ENCODE data around the gene SLC37A3.
A peak's percentile ranks its signal among the peaks of the same experiment; 100 is the strongest.

DNA sequence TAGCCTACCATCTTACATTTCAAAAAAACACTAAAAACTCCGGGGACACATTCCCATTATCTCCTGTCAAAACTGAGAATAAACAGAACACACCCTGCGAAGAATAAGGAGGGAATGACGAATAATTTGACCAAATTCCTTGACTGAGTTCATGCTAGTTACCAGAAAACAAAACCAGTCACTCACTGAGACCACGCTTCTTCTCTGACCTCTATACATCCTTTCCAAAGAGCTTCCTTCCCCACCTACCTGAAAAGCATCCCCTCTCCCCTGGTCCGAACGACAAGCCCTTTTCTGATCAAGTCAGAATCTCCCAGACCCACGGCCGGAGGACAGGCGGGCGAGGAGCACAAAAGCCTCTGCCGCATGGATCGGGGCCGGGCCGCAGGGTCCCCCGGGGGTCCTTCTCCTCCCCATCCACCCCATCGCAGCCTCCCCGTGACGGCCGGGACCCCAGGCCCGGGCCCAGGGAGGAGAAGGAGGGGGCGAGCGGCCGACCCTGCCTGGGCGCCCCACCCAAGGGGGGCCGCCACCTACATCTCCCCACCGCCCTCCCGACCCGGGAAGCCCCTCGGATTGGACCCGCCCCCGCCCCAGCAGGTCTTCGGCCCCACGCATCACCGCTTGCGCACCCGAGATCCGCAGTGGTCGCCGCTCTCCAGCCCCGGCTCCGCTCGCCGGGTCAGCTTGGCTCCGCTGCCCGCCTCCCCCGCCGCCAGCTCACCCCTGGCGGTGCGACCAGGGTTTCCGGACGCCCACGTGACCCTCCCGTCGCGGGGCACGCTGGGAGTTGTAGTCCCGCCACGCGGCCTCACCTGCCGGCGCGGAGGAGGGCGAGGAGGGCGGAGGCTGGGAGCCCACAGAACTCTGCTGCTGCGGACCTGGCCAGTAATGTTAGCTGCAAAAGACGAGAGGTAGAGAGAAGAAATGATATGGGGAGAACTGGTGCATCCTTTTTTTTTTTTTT, at the start of gene SLC37A3:
- TF ChIP-seq, protein P1, sequence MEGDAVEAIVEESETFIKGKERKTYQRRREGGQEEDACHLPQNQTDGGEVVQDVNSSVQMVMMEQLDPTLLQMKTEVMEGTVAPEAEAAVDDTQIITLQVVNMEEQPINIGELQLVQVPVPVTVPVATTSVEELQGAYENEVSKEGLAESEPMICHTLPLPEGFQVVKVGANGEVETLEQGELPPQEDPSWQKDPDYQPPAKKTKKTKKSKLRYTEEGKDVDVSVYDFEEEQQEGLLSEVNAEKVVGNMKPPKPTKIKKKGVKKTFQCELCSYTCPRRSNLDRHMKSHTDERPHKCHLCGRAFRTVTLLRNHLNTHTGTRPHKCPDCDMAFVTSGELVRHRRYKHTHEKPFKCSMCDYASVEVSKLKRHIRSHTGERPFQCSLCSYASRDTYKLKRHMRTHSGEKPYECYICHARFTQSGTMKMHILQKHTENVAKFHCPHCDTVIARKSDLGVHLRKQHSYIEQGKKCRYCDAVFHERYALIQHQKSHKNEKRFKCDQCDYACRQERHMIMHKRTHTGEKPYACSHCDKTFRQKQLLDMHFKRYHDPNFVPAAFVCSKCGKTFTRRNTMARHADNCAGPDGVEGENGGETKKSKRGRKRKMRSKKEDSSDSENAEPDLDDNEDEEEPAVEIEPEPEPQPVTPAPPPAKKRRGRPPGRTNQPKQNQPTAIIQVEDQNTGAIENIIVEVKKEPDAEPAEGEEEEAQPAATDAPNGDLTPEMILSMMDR (IDR thresholded peaks at IDR 0.05; ENCODE audit: extremely low read depth in 1 of 2, insufficient read depth in 1 of 2, low read depth in 1 of 2, low read length in 2 of 2): no peak
- TF ChIP-seq POLR2AphosphoS5 (IDR thresholded peaks at IDR 0.05; ENCODE audit: insufficient read depth, low read depth, low read length): peak; percentile 72
- peak; percentile 82 for TF ChIP-seq POLR2A (IDR thresholded peaks at IDR 0.05; ENCODE audit: low read depth, low read length)
- TF ChIP-seq EZH2 (IDR thresholded peaks at IDR 0.05; ENCODE audit: borderline replicate concordance, low read depth, low read length, severe bottlenecking): no peak
- no peak for TF ChIP-seq JUN (IDR thresholded peaks at IDR 0.05; ENCODE audit: borderline replicate concordance, insufficient read depth, insufficient read length, low read depth)
- TF ChIP-seq, protein P2, sequence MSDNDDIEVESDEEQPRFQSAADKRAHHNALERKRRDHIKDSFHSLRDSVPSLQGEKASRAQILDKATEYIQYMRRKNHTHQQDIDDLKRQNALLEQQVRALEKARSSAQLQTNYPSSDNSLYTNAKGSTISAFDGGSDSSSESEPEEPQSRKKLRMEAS (IDR thresholded peaks at IDR 0.05; ENCODE audit: insufficient read depth, insufficient read length): peak; percentile 91
